ENCODE results near the gene MYO18B.

Gene MYO18B

DNA sequence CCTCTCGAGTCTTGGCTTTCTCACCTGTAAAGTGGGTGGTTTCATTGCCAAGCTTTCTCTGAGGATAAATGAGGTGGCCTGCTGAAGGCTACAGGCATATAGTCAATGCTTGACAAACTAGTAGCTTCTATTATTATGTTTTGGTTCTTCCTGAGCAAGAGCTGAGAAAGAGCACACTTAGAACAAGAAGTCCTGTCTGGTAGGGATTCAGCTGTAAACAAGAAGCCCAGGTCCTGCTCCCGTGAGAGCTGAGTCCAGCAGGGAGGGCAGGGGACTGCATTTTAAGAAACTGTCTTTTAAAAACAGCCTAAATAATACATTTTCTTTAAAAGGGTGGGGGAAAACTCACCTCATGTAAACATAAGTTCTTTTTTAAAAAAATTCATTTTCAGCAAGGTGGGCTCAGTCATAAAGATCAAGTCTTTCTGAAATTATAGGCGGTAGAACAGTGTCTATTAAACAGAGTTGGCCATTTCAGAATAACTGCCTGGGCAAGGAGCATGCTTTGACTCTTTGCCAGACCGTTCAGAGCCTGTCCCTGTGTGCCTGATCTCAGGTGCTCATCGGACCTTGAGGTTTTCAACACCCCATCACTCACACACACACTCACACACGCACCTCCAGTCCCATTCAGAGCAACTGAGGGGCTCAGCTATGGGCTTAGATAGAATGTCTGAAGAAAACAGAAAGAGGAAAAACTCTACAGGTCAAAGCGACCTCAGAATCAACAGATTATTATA, 29.2 kb upstream of the MYO18B start:
- Histone ChIP-seq H3K14ac (ENCODE audit: low read length) (no peak overlapping the region), H3K36me3 (replicated peaks in 1 of 2; ENCODE audit: control insufficient read depth in 2 of 2, insufficient read depth in 2 of 2, low read length in 2 of 2) (peaks cover 8 to 55% of the 10 kb centered on the region in 2 donors), H2AFZ (ENCODE audit: low read length) (no peak overlapping the region), H3K4me3 (ENCODE audit: low read length in 2 of 2) (no peak overlapping the region), H2BK5ac (ENCODE audit: low read length) (no peak overlapping the region), H4K91ac (ENCODE audit: low read depth, low read length, poor library complexity) (no peak overlapping the region), H2BK12ac (ENCODE audit: low read length) (no peak overlapping the region), H3K4ac (ENCODE audit: low read length) (no peak overlapping the region), H3K27ac (replicated peaks; ENCODE audit: low read length) (no peak overlapping the region), H4K8ac (ENCODE audit: low read depth, low read length) (no peak overlapping the region), H3K27me3 (ENCODE audit: control insufficient read depth in 3 of 3, insufficient read depth in 3 of 3, low read depth in 1 of 3, low read length in 3 of 3) (no peaks in the 10 kb centered on the region), H2AK5ac (ENCODE audit: low read depth, low read length) (no peak overlapping the region), H3K23ac (ENCODE audit: low read depth, low read length, poor library complexity) (no peak overlapping the region), H3K79me1 (ENCODE audit: low read depth, low read length) (peaks cover 2% of the 10 kb centered on the region), H3K4me1 (ENCODE audit: control insufficient read depth in 2 of 2, insufficient read depth in 1 of 2, low read depth in 1 of 2, low read length in 2 of 2) (peaks cover 3 to 5% of the 10 kb centered on the region in 2 donors), H2BK15ac (ENCODE audit: low read length) (no peak overlapping the region), H3K4me2 (ENCODE audit: insufficient read depth, low read length, poor library complexity, severe bottlenecking) (no peak overlapping the region), H2BK120ac (ENCODE audit: low read depth, low read length) (no peak overlapping the region), H3K18ac (ENCODE audit: low read length) (no peak overlapping the region), H3K9me3 (replicated peaks in 1 of 2; ENCODE audit: control insufficient read depth in 2 of 2, insufficient read depth in 1 of 2, low read depth in 1 of 2, low read length in 2 of 2) (peaks cover 0 to 1% of the 10 kb centered on the region in 2 donors), H3K9ac (ENCODE audit: low read depth, low read length, poor library complexity) (no peak overlapping the region)
- WGBS, 2 donors (ENCODE audit: extremely low coverage in 2 of 2, insufficient read length in 2 of 2, insufficient replicate concordance in 1 of 2): no CpG with 5 or more reads among the region's 7 CpGs
- DNase-seq (ENCODE audit: low spot score): no peak

DNA sequence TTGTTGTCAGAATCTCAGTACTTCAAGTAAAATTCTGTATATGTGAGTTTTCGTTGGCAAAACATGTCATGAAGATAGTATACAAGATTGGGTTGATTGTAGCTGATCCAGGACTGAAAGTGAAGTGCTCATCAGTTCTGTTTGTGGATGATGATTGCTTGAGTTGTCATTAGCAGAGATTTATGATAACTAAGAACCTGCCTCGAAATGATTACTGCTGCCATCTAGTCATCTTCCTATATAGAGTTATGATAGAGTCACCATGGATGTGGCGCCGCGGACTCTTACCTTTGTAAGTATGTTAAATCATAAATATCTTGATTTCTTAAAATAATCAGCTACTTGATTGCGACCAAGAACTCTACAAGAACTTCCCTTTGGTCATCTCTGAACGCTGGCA, 27.9 kb upstream of the MYO18B start:
- Histone ChIP-seq H3K27me3 (ENCODE audit: control insufficient read depth in 3 of 3, insufficient read depth in 3 of 3, low read depth in 1 of 3, low read length in 3 of 3) (no peaks in the 10 kb centered on the region), H2BK120ac (ENCODE audit: low read depth, low read length) (no peak overlapping the region), H2BK15ac (ENCODE audit: low read length) (no peak overlapping the region), H3K27ac (replicated peaks; ENCODE audit: low read length) (no peak overlapping the region), H3K36me3 (replicated peaks in 1 of 2; ENCODE audit: control insufficient read depth in 2 of 2, insufficient read depth in 2 of 2, low read length in 2 of 2) (peaks cover 8 to 63% of the 10 kb centered on the region in 2 donors), H3K9ac (ENCODE audit: low read depth, low read length, poor library complexity) (no peak overlapping the region), H3K14ac (ENCODE audit: low read length) (no peak overlapping the region), H3K79me1 (ENCODE audit: low read depth, low read length) (no peaks in the 10 kb centered on the region), H3K4me2 (ENCODE audit: insufficient read depth, low read length, poor library complexity, severe bottlenecking) (no peak overlapping the region), H2AK5ac (ENCODE audit: low read depth, low read length) (no peak overlapping the region), H3K9me3 (replicated peaks in 1 of 2; ENCODE audit: control insufficient read depth in 2 of 2, insufficient read depth in 1 of 2, low read depth in 1 of 2, low read length in 2 of 2) (peaks cover 0 to 1% of the 10 kb centered on the region in 2 donors), H3K23ac (ENCODE audit: low read depth, low read length, poor library complexity) (no peak overlapping the region), H2AFZ (ENCODE audit: low read length) (no peak overlapping the region), H3K18ac (ENCODE audit: low read length) (no peak overlapping the region), H2BK12ac (ENCODE audit: low read length) (no peak overlapping the region), H3K4me3 (ENCODE audit: low read length in 2 of 2) (no peak overlapping the region), H2BK5ac (ENCODE audit: low read length) (no peak overlapping the region), H3K4ac (ENCODE audit: low read length) (no peak overlapping the region), H3K4me1 (ENCODE audit: control insufficient read depth in 2 of 2, insufficient read depth in 1 of 2, low read depth in 1 of 2, low read length in 2 of 2) (peaks cover 3 to 5% of the 10 kb centered on the region in 2 donors), H4K91ac (ENCODE audit: low read depth, low read length, poor library complexity) (no peak overlapping the region), H4K8ac (ENCODE audit: low read depth, low read length) (no peak overlapping the region)
- DNase-seq (ENCODE audit: low spot score): no peak
- no CpG with 5 or more reads among the region's 7 CpGs for WGBS, 2 donors (ENCODE audit: extremely low coverage in 2 of 2, insufficient read length in 2 of 2, insufficient replicate concordance in 1 of 2)

GRCh38 chr22:25714739-25715138, 27.2 kb upstream of the MYO18B start:
- H3K27me3 ChIP-seq (ENCODE audit: control insufficient read depth in 3 of 3, insufficient read depth in 3 of 3, low read depth in 1 of 3, low read length in 3 of 3): no peaks in the 10 kb centered on the region
- H3K9ac ChIP-seq (ENCODE audit: low read depth, low read length, poor library complexity): no peak overlapping the region
- H3K4ac ChIP-seq (ENCODE audit: low read length): no peak overlapping the region
- H3K4me1 ChIP-seq (ENCODE audit: control insufficient read depth in 2 of 2, insufficient read depth in 1 of 2, low read depth in 1 of 2, low read length in 2 of 2): peaks cover 3 to 5% of the 10 kb centered on the region in 2 donors
- H2AK5ac ChIP-seq (ENCODE audit: low read depth, low read length): no peak overlapping the region
- WGBS, 2 donors (ENCODE audit: extremely low coverage in 2 of 2, insufficient read length in 2 of 2, insufficient replicate concordance in 1 of 2): no CpG with 5 or more reads among the region's 6 CpGs
- no peak overlapping the region for H2BK15ac ChIP-seq (ENCODE audit: low read length)
- H3K79me1 ChIP-seq (ENCODE audit: low read depth, low read length): no peaks in the 10 kb centered on the region
- H3K23ac ChIP-seq (ENCODE audit: low read depth, low read length, poor library complexity): no peak overlapping the region
- no peak overlapping the region for H3K4me3 ChIP-seq (ENCODE audit: low read length in 2 of 2)
- no peak overlapping the region for H4K8ac ChIP-seq (ENCODE audit: low read depth, low read length)
- no peak overlapping the region for H2BK12ac ChIP-seq (ENCODE audit: low read length)
- no peak overlapping the region for H2BK120ac ChIP-seq (ENCODE audit: low read depth, low read length)
- peaks cover 8 to 63% of the 10 kb centered on the region in 2 donors for H3K36me3 ChIP-seq (replicated peaks in 1 of 2; ENCODE audit: control insufficient read depth in 2 of 2, insufficient read depth in 2 of 2, low read length in 2 of 2)
- no peak for DNase-seq (ENCODE audit: low spot score)
- H3K14ac ChIP-seq (ENCODE audit: low read length): no peak overlapping the region
- no peak overlapping the region for H2BK5ac ChIP-seq (ENCODE audit: low read length)
- H3K4me2 ChIP-seq (ENCODE audit: insufficient read depth, low read length, poor library complexity, severe bottlenecking): no peak overlapping the region
- no peak overlapping the region for H3K27ac ChIP-seq (replicated peaks; ENCODE audit: low read length)
- H4K91ac ChIP-seq (ENCODE audit: low read depth, low read length, poor library complexity): no peak overlapping the region
- H3K18ac ChIP-seq (ENCODE audit: low read length): no peak overlapping the region
- H3K9me3 ChIP-seq (replicated peaks in 1 of 2; ENCODE audit: control insufficient read depth in 2 of 2, insufficient read depth in 1 of 2, low read depth in 1 of 2, low read length in 2 of 2): peaks cover 0 to 1% of the 10 kb centered on the region in 2 donors
- H2AFZ ChIP-seq (ENCODE audit: low read length): no peak overlapping the region

GRCh38 chr22:25716637-25717036, 25.4 kb upstream of the MYO18B start:
- no peak overlapping the region for H4K91ac ChIP-seq (ENCODE audit: low read depth, low read length, poor library complexity)
- DNase-seq (ENCODE audit: low spot score): no peak
- H3K4me1 ChIP-seq (ENCODE audit: control insufficient read depth in 2 of 2, insufficient read depth in 1 of 2, low read depth in 1 of 2, low read length in 2 of 2): peaks cover 0 to 5% of the 10 kb centered on the region in 2 donors
- no peak overlapping the region for H3K9ac ChIP-seq (ENCODE audit: low read depth, low read length, poor library complexity)
- H3K9me3 ChIP-seq (replicated peaks in 1 of 2; ENCODE audit: control insufficient read depth in 2 of 2, insufficient read depth in 1 of 2, low read depth in 1 of 2, low read length in 2 of 2): peaks cover 0 to 1% of the 10 kb centered on the region in 2 donors
- no peaks in the 10 kb centered on the region for H3K27me3 ChIP-seq (ENCODE audit: control insufficient read depth in 3 of 3, insufficient read depth in 3 of 3, low read depth in 1 of 3, low read length in 3 of 3)
- no peak overlapping the region for H2BK5ac ChIP-seq (ENCODE audit: low read length)
- H3K4me3 ChIP-seq (ENCODE audit: low read length in 2 of 2): no peak overlapping the region
- H3K18ac ChIP-seq (ENCODE audit: low read length): no peak overlapping the region
- H2BK12ac ChIP-seq (ENCODE audit: low read length): no peak overlapping the region
- no peak overlapping the region for H3K23ac ChIP-seq (ENCODE audit: low read depth, low read length, poor library complexity)
- no peak overlapping the region for H4K8ac ChIP-seq (ENCODE audit: low read depth, low read length)
- WGBS, 2 donors (ENCODE audit: extremely low coverage in 2 of 2, insufficient read length in 2 of 2, insufficient replicate concordance in 1 of 2): no CpG with 5 or more reads among the region's 10 CpGs
- H2AK5ac ChIP-seq (ENCODE audit: low read depth, low read length): no peak overlapping the region
- H3K36me3 ChIP-seq (replicated peaks in 1 of 2; ENCODE audit: control insufficient read depth in 2 of 2, insufficient read depth in 2 of 2, low read length in 2 of 2): peaks cover 8 to 53% of the 10 kb centered on the region in 2 donors
- H3K4ac ChIP-seq (ENCODE audit: low read length): no peak overlapping the region
- H2BK15ac ChIP-seq (ENCODE audit: low read length): no peak overlapping the region
- no peak overlapping the region for H3K14ac ChIP-seq (ENCODE audit: low read length)
- H3K79me1 ChIP-seq (ENCODE audit: low read depth, low read length): no peaks in the 10 kb centered on the region
- H2BK120ac ChIP-seq (ENCODE audit: low read depth, low read length): no peak overlapping the region
- no peak overlapping the region for H2AFZ ChIP-seq (ENCODE audit: low read length)
- H3K27ac ChIP-seq (replicated peaks; ENCODE audit: low read length): no peak overlapping the region
- no peak overlapping the region for H3K4me2 ChIP-seq (ENCODE audit: insufficient read depth, low read length, poor library complexity, severe bottlenecking)

Data from neuronal stem cell (in vitro differentiated cells).